Caco-2 (cell line): Measurements from ENCODE around the gene TNFAIP1. TPM values are rescaled to one million over a fixed set of nuclear protein-coding genes. Genes with fewer than 3 reads are reported as not detected.
A peak's percentile ranks its signal among the peaks of the same experiment; 100 is the strongest.

Experiments
- BruUV-seq: library from RNA; stranded (reverse); fragments of 400-500 nt; replicated peaks from 2 replicates; lab custom pipeline; 2021; lab: Mats Ljungman, UMichigan
- CTCF ChIA-PET: fragments of 300-600 bp; sonication (Branson Sonifier 250); formaldehyde crosslinking; loops from one replicate; lab custom pipeline; 2022; ENCODE audit warnings: antibody characterized with exemption; lab: Charles Lee
- POLR2A ChIA-PET: fragments of 300-600 bp; sonication (Branson Sonifier 250); formaldehyde crosslinking; loops from one replicate; lab custom pipeline; 2022; ENCODE audit warnings: antibody characterized with exemption; lab: Charles Lee
- DNase-seq, 2 experiments: peaks; one replicate each; pipeline versions ENCODE4 v3.0.0 to v3.0.0-alpha.2; 2020 to 2022
- H3K27me3 ChIP-seq: replicated peaks from 2 replicates; pipeline ENCODE4 v1.6.0; 2011; ENCODE audit warnings: low read length; ENCODE audit not compliant: control insufficient read depth, insufficient read depth
- H3K36me3 ChIP-seq: 2 replicates; pipeline ENCODE4 v1.5.1; 2011; ENCODE audit warnings: low read length; ENCODE audit not compliant: control insufficient read depth, insufficient read depth
- H3K4me1 ChIP-seq: fragments of 250-450 bp; sonication (Bioruptor Pico); 2 replicates; pipeline ENCODE4 v1.5.1; 2020; ENCODE audit warnings: mild to moderate bottlenecking
- H3K4me3 ChIP-seq: 2 replicates; pipeline ENCODE4 v1.5.1; 2011; ENCODE audit warnings: low read depth, mild to moderate bottlenecking, control low read depth, low read length
- H3K9me3 ChIP-seq: fragments of 250-450 bp; sonication (Bioruptor Pico); 2 replicates; pipeline ENCODE4 v1.5.1; 2020; ENCODE audit warnings: mild to moderate bottlenecking, moderate library complexity
- H3K27ac Mint-ChIP-seq: one replicate; pipeline ENCODE4 v1.8.0; 2022; ENCODE audit warnings: mixed read lengths; ENCODE audit not compliant: unreplicated experiment
- H3K27me3 Mint-ChIP-seq: one replicate; pipeline ENCODE4 v1.8.0; 2022; ENCODE audit warnings: mixed read lengths; ENCODE audit not compliant: insufficient read depth, unreplicated experiment
- H3K36me3 Mint-ChIP-seq: one replicate; pipeline ENCODE4 v1.8.0; 2022; ENCODE audit warnings: mild to moderate bottlenecking, mixed read lengths; ENCODE audit not compliant: insufficient read depth, unreplicated experiment
- H3K4me1 Mint-ChIP-seq: one replicate; pipeline ENCODE4 v1.8.0; 2022; ENCODE audit warnings: low read depth, mixed read lengths; ENCODE audit not compliant: unreplicated experiment
- H3K4me3 Mint-ChIP-seq: one replicate; pipeline ENCODE4 v1.8.0; 2022; ENCODE audit warnings: mild to moderate bottlenecking, moderate library complexity, mixed read lengths; ENCODE audit not compliant: unreplicated experiment
- H3K9me3 Mint-ChIP-seq: one replicate; pipeline ENCODE4 v1.8.0; 2022; ENCODE audit warnings: mixed read lengths; ENCODE audit not compliant: unreplicated experiment
- CTCF ChIP-seq, 2 experiments: fragments of 200-600 bp in 1 of 2; IDR thresholded peaks; 1 replicate in 1 of 2; 2 replicates in 1 of 2; pipeline versions ENCODE4 v1.5.1 to v1.8.0; 2011 to 2022; ENCODE audit warnings: antibody characterized with exemption in 1 of 2, control low read depth in 1 of 2, inconsistent platforms in 1 of 2, low read depth in 1 of 2, low read length in 1 of 2, mild to moderate bottlenecking in 1 of 2, moderate library complexity in 1 of 2; ENCODE audit not compliant: insufficient read depth in 1 of 2, severe bottlenecking in 1 of 2, unreplicated experiment in 1 of 2
- intact Hi-C: fragments of 100-400 bp; cut with micrococcal nuclease; formaldehyde crosslinking; loops from one replicate; pipeline ENCODE4 v1.10.0; 2022; ENCODE audit not compliant: unreplicated experiment
- total RNA-seq: library from RNA; stranded (reverse); gene quantifications from 2 replicates; pipeline ENCODE4 v1.2.3, GENCODE V29; 2022

The TNFAIP1 gene
- total RNA-seq, 1 experiment from 2014 or later = 105 TPM

- CTCF ChIA-PET = interaction anchor here (0.5 to 6.0 kb wide), 13 partner anchors 11 to 167 kb away, joined by 3 to 45 read pairs (median 4); partner anchors contain the start of genes IFT20, POLDIP2 and TNFAIP1
- Mint-ChIP-seq H3K27me3 (no peaks in the 10 kb centered on the region), H3K4me1 (peaks cover 50% of the 10 kb centered on the region), H3K4me3 (peak overlapping the region; percentile 75), H3K9me3 (no peaks in the 10 kb centered on the region), H3K27ac (peak overlapping the region; percentile 88), H3K36me3 (peaks cover 59% of the 10 kb centered on the region)
- DNase-seq = peak; percentile 71 to 87
- no TSS peak for BruUV-seq
- Histone ChIP-seq H3K36me3 (peaks cover 17% of the 10 kb centered on the region), H3K4me1 (peaks cover 46% of the 10 kb centered on the region), H3K27me3 (no peaks in the 10 kb centered on the region), H3K9me3 (no peaks in the 10 kb centered on the region), H3K4me3 (peak overlapping the region; percentile 46)
- TF ChIP-seq CTCF (IDR thresholded peaks at IDR 0.05; ENCODE audit: insufficient read depth in 1 of 2, low read depth in 1 of 2, low read length in 1 of 2, severe bottlenecking in 1 of 2, unreplicated experiment in 1 of 2) = no peak
- intact Hi-C loops = loop anchor here (1.0 to 10.0 kb wide), 3 partner anchors 10 to 176 kb away; partner anchors contain the start of gene SLC46A1
- POLR2A ChIA-PET = interaction anchor here (0.7 to 4.7 kb wide), 9 partner anchors 11 to 140 kb away, joined by 3 to 87 read pairs (median 3); partner anchors contain the start of genes IFT20, POLDIP2 and TNFAIP1
Measured at GRCh38 chr17:28368306-28368831, 32.8 kb downstream of the TNFAIP1 start.

- Histone ChIP-seq H3K36me3 (peaks cover 14% of the 10 kb centered on the region), H3K9me3 (no peaks in the 10 kb centered on the region), H3K27me3 (no peaks in the 10 kb centered on the region), H3K4me3 (peak overlapping the region; percentile 46), H3K4me1 (peaks cover 46% of the 10 kb centered on the region)
- ChIA-PET POLR2A (interaction anchor here (0.7 to 4.7 kb wide), 13 partner anchors 11 to 141 kb away, joined by 3 to 87 read pairs (median 7); partner anchors contain the start of genes IFT20, POLDIP2 and TNFAIP1), CTCF (interaction anchor here (0.7 to 6.0 kb wide), 18 partner anchors 10 to 124 kb away, joined by 3 to 45 read pairs (median 5); partner anchors contain the start of genes IFT20, POLDIP2 and TNFAIP1)
- no peak for TF ChIP-seq CTCF (IDR thresholded peaks at IDR 0.05; ENCODE audit: insufficient read depth in 1 of 2, low read depth in 1 of 2, low read length in 1 of 2, severe bottlenecking in 1 of 2, unreplicated experiment in 1 of 2)
- H3K9me3 Mint-ChIP-seq = no peaks in the 10 kb centered on the region
- peak overlapping the region; percentile 75 for H3K4me3 Mint-ChIP-seq
- intact Hi-C loops = loop anchor here (1.0 to 10.0 kb wide), 4 partner anchors 11 to 176 kb away; partner anchors contain the start of gene SLC46A1
- H3K27me3 Mint-ChIP-seq = no peaks in the 10 kb centered on the region
- BruUV-seq = no TSS peak
- peaks cover 54% of the 10 kb centered on the region for H3K4me1 Mint-ChIP-seq
- no peak for DNase-seq
- H3K27ac Mint-ChIP-seq = peak overlapping the region; percentile 88
- peaks cover 58% of the 10 kb centered on the region for H3K36me3 Mint-ChIP-seq
Measured at GRCh38 chr17:28368915-28369683, 33.5 kb downstream of the TNFAIP1 start.

- peak; percentile 52 to 75 for TF ChIP-seq CTCF (IDR thresholded peaks at IDR 0.05; ENCODE audit: insufficient read depth in 1 of 2, low read depth in 1 of 2, low read length in 1 of 2, severe bottlenecking in 1 of 2, unreplicated experiment in 1 of 2)
- peak; percentile 81 to 85 for DNase-seq
- TSS peak; percentile 66 for BruUV-seq
- peaks cover 54% of the 10 kb centered on the region for H3K4me1 Mint-ChIP-seq
- Histone ChIP-seq H3K4me1 (peaks cover 46% of the 10 kb centered on the region), H3K27me3 (no peaks in the 10 kb centered on the region), H3K9me3 (no peaks in the 10 kb centered on the region), H3K4me3 (peak overlapping the region; percentile 46), H3K36me3 (peaks cover 14% of the 10 kb centered on the region)
- ChIA-PET POLR2A (interaction anchor here (0.5 to 4.7 kb wide), 17 partner anchors 8 to 329 kb away, joined by 3 to 87 read pairs (median 5); partner anchors contain the start of genes IFT20, POLDIP2 and TNFAIP1), CTCF (interaction anchor here (0.6 to 6.0 kb wide), 26 partner anchors 8 to 329 kb away, joined by 3 to 45 read pairs (median 5); partner anchors contain the start of genes IFT20, PIGS, POLDIP2 and SLC46A1)
- H3K36me3 Mint-ChIP-seq = peaks cover 54% of the 10 kb centered on the region
- peak overlapping the region; percentile 75 for H3K4me3 Mint-ChIP-seq
- intact Hi-C loops = loop anchor here (1.0 to 10.0 kb wide), 4 partner anchors 33 to 175 kb away; partner anchors contain the start of gene SLC46A1
- H3K27ac Mint-ChIP-seq = peak overlapping the region; percentile 88
- H3K9me3 Mint-ChIP-seq = no peaks in the 10 kb centered on the region
- no peaks in the 10 kb centered on the region for H3K27me3 Mint-ChIP-seq
Measured at GRCh38 chr17:28369684-28370034, 34.1 kb downstream of the TNFAIP1 start.
